ENCODE data around the gene ANKRD66. TPM values are rescaled to one million over a fixed set of nuclear protein-coding genes. Genes with fewer than 3 reads are reported as not detected.
A peak's percentile ranks its signal among the peaks of the same experiment; 100 is the strongest.

The ANKRD66 gene
- total RNA-seq, 1 experiment from 2014 or later: not detected

DNA sequence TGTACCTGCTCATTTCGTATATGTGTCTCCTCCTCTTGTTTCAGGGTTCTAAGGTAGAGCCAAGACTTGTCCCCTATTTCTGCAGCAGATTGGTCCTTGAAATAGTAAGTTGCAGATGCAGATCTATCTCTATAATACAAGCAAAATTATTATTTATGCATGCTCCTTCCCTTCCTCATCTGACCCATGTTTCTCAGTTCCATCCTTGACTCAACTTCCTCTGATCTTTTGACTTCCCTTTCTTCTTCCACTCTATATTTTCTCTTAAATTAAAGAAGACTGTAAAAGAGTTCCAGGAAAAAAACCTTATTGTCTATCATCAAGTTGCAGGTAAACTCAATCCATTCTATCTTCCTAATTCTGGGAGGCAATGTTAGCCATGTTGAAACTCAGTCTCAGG lies 35.2 kb upstream of the ANKRD66 start:
- CTCF ChIA-PET: interaction anchor here (0.6 kb wide), 1 partner anchor 137 kb away, joined by 4 read pairs; no protein-coding TSS in a partner anchor
- no TSS peak for BruUV-seq (replicated peaks)
- intact Hi-C loops (cut with micrococcal nuclease): no loop called here
- DNase-seq (ENCODE audit: unreplicated experiment): no peak
- Mint-ChIP-seq H3K36me3 (ENCODE audit: insufficient read depth, unreplicated experiment) (no peaks in the 10 kb centered on the region), H3K4me1 (ENCODE audit: insufficient read depth, unreplicated experiment) (peaks cover 6% of the 10 kb centered on the region), H3K27me3 (ENCODE audit: insufficient read depth, unreplicated experiment) (no peaks in the 10 kb centered on the region), H3K9me3 (ENCODE audit: unreplicated experiment) (no peaks in the 10 kb centered on the region), H3K27ac (ENCODE audit: low read depth, unreplicated experiment) (no peak overlapping the region), H3K4me3 (ENCODE audit: unreplicated experiment) (no peak overlapping the region)
- no peak for TF ChIP-seq CTCF (IDR thresholded peaks at IDR 0.05; ENCODE audit: unreplicated experiment)
- POLR2A ChIA-PET: no interaction called here

GRCh38 chr6:46715141-46715540 lies 31.6 kb upstream of the ANKRD66 start:
- Mint-ChIP-seq H3K4me1 (ENCODE audit: insufficient read depth, unreplicated experiment) (peaks cover 14% of the 10 kb centered on the region), H3K9me3 (ENCODE audit: unreplicated experiment) (no peaks in the 10 kb centered on the region), H3K27ac (ENCODE audit: low read depth, unreplicated experiment) (no peak overlapping the region), H3K36me3 (ENCODE audit: insufficient read depth, unreplicated experiment) (no peaks in the 10 kb centered on the region), H3K27me3 (ENCODE audit: insufficient read depth, unreplicated experiment) (no peaks in the 10 kb centered on the region), H3K4me3 (ENCODE audit: unreplicated experiment) (no peak overlapping the region)
- intact Hi-C loops (cut with micrococcal nuclease): loop anchor here (5.0 kb wide), 1 partner anchor 332 kb away; no protein-coding TSS in a partner anchor
- DNase-seq (ENCODE audit: unreplicated experiment): peak; percentile 40
- no TSS peak for BruUV-seq (replicated peaks)
- ChIA-PET POLR2A (no interaction called here), CTCF (no interaction called here)
- TF ChIP-seq CTCF (IDR thresholded peaks at IDR 0.05; ENCODE audit: unreplicated experiment): no peak

DNA sequence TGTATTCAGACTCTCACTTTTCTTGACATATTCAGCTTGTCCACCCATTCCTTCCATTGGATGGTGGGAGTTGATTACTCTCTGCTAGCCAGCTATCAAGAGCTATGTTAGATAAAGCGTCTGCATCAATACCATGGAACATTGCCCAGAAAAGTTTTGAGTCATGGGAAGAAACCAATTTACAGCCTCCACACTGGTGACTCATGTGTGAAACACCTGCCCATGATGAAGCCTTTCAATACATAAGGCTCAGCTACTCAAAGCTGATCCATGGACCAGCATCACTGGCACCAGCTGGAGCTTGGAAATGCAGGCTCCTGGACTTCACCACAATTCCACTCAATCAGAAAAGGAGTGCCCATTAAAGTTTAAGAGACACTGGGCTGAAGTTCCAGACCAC lies 27.6 kb upstream of the ANKRD66 start:
- TF ChIP-seq CTCF (IDR thresholded peaks at IDR 0.05; ENCODE audit: unreplicated experiment): no peak
- ChIA-PET POLR2A (interaction anchor here (1.3 kb wide), 1 partner anchor 66 kb away, joined by 4 read pairs; the partner anchor contains the start of genes CYP39A1 and SLC25A27), CTCF (interaction anchor here (0.6 to 1.4 kb wide), 6 partner anchors 10 to 337 kb away, joined by 3 read pairs; no protein-coding TSS in a partner anchor)
- Mint-ChIP-seq H3K4me3 (ENCODE audit: unreplicated experiment) (no peak overlapping the region), H3K9me3 (ENCODE audit: unreplicated experiment) (no peaks in the 10 kb centered on the region), H3K27ac (ENCODE audit: low read depth, unreplicated experiment) (no peak overlapping the region), H3K36me3 (ENCODE audit: insufficient read depth, unreplicated experiment) (no peaks in the 10 kb centered on the region), H3K27me3 (ENCODE audit: insufficient read depth, unreplicated experiment) (peaks cover 9% of the 10 kb centered on the region), H3K4me1 (ENCODE audit: insufficient read depth, unreplicated experiment) (peaks cover 14% of the 10 kb centered on the region)
- DNase-seq (ENCODE audit: unreplicated experiment): peak; percentile 89
- no TSS peak for BruUV-seq (replicated peaks)
- intact Hi-C loops (cut with micrococcal nuclease): loop anchor here (5.0 kb wide), 1 partner anchor 328 kb away; no protein-coding TSS in a partner anchor

- POLR2A ChIA-PET: interaction anchor here (0.7 kb wide), 1 partner anchor 345 kb away, joined by 3 read pairs; no protein-coding TSS in a partner anchor
- Mint-ChIP-seq H3K27me3 (ENCODE audit: insufficient read depth, unreplicated experiment) (peaks cover 14% of the 10 kb centered on the region), H3K4me1 (ENCODE audit: insufficient read depth, unreplicated experiment) (peaks cover 14% of the 10 kb centered on the region), H3K27ac (ENCODE audit: low read depth, unreplicated experiment) (no peak overlapping the region), H3K36me3 (ENCODE audit: insufficient read depth, unreplicated experiment) (no peaks in the 10 kb centered on the region), H3K4me3 (ENCODE audit: unreplicated experiment) (no peak overlapping the region), H3K9me3 (ENCODE audit: unreplicated experiment) (no peaks in the 10 kb centered on the region)
- CTCF ChIA-PET: interaction anchor here (0.7 kb wide), 1 partner anchor 128 kb away, joined by 3 read pairs; no protein-coding TSS in a partner anchor
- TF ChIP-seq CTCF (IDR thresholded peaks at IDR 0.05; ENCODE audit: unreplicated experiment): no peak
- BruUV-seq (replicated peaks): no TSS peak
- no peak for DNase-seq (ENCODE audit: unreplicated experiment)
- intact Hi-C loops (cut with micrococcal nuclease): no loop called here
Measured at GRCh38 chr6:46720401-46720800, 26.3 kb upstream of the ANKRD66 start.

All from MCF 10A (cell line).